GM10847 (cell line): ENCODE data around the gene IQCH.

Experiments used
- POLR2A ChIP-seq: IDR thresholded peaks from 2 replicates; pipeline ENCODE4 v1.6.1; 2011; ENCODE audit not compliant: insufficient read length; ENCODE audit errors: extremely low read depth

IQCH gene

GRCh38 chr15:67321352-67321751 lies 66.8 kb downstream of the IQCH start:
- no peak for TF ChIP-seq POLR2A

DNA sequence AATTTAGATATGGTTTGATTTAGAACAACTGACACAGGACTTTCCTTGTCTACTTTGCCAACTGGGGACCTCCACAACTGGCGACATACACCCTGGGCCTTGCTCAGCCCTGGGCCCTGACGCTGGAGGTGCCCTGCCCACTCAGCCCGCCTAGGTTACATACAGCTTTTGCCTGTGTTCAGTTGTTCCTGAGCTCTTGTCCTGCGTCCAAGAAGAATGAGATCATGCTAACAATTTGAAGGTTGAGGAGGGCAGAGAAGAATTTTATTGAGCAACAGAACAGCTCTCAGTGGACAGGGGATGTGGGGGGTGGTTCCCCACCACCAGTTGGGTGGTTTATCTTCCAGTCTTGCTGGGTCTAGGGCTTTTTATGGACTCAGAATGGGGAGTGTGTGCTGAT lies 67.9 kb downstream of the IQCH start:
- no peak for TF ChIP-seq POLR2A

GRCh38 chr15:67327312-67327711 lies 72.7 kb downstream of the IQCH start:
- TF ChIP-seq POLR2A = no peak

DNA sequence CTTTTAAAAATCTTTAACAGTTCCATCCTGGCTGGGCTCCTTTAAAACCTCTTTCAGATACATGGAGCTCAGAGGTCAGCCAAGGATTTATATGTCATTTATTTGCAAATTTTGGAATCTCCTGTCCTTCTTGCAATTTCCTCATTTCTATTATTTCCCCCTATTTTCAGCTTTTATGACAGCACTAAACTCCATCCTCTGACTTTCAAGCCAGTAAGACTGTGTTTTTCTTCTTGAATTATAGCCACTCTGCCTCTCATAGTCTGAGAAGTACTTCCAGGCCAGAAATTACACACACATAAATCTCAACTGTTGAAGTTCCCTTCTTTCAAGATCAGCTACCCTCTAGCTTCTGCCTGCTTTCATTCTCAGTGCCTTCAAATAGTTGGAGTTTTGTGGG lies 73.2 kb downstream of the IQCH start:
- no peak for TF ChIP-seq POLR2A

DNA sequence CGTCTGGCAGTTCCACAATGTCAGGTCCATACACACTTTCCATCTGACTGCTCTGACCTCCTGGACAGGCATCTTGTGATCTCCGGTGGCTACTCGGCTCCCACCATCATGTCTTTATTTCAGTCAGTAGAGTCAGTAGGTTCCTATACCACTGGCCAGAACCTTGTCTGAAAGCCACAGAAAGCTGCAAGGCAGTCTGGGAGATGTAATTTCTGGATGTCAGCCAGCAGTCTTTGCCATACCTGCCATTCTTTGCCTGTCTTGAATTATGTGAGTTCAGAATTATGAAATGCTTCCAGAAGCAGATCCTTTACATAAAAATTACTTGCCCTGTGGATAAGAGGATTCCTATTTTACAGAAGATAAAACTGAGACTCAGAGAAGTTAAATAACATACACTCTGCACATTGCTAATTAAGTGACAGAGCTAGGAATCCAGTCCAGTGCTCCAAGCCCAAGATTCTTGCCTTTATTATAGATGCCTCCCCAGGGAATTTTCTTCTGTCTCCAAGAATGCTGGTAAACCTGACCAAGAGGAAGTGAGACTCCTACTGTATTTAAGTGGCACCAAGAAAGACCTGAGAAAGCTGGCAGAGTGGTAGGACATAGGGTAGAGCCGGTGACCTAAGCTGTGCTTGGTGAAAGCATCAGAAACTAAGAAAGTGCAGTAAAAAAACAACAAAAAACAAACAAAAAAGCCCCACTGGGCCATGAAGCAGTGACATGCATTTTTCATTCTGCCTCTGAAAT lies 75.6 kb downstream of the IQCH start:
- no peak for TF ChIP-seq POLR2A

DNA sequence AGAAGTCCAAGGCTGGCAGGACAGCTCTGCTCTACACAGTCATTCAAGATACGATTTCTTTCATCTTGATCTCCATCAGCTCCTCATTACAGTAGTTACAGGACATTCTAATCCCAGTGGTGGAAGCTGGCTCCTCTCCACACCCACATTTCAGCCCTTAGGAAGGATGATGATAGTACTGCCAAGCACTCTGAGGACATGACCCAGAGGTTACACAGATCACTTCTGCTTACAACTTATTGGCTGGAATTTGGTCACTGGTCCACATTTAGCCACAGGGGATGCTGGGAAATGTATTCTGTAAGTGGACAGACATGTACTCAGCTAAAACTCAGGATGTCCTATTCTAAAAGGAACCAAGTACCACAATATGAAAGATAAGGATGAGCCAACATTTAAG lies 77.1 kb downstream of the IQCH start:
- no peak for TF ChIP-seq POLR2A

DNA sequence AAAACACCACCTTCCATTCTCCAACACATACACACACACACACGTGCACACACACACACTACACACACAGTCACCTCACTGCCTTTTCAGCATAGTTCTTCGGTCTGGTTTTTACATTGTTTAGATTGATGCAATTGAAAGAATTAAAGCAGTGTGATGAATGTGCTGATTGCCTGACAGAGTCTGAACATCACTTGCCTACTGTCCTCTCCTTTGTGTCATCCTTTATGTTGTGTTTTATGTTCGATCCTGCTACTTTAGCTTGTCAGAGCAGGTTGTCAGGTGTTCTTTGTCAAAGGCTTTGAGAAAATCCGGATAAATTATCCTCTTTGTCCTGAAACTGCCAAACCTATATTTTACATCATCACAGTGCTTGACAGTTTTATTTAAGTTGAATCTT lies 80.4 kb downstream of the IQCH start:
- no peak for TF ChIP-seq POLR2A

DNA sequence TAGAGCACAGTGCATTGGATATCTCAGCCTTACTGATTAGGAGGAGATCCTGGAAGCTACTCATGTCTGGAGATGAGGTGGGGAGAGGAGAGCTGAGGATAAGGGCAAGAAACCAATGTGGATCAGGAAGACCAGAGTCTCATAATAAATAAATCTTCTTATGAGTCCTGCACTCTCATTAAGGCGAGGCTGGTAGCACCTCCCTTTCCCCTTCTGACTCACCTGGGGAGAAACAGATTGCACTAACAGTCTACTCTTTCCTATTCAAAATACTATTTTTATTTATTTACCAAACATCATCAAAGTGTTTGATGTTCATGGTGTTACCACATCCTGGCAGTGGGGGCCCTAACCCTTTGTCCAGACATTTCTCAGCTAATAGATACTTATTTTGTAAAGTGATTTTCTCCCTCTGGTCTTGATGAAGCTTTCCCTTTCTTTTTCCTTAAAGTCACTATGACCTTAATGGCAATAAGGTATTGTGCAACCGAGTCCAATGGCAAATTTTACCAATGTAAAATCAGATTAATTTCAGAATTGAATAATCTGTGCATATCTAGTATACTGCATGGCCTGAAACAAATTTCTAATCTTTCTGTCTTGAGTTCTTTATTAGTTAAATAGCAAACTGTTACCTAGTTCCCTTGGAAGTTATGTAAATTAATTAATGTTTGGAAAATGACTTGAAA lies 81.1 kb downstream of the IQCH start:
- no peak for TF ChIP-seq POLR2A

- TF ChIP-seq POLR2A = no peak
These were observed 86.0 kb downstream of the IQCH start for GRCh38 chr15:67340630-67341029.

DNA sequence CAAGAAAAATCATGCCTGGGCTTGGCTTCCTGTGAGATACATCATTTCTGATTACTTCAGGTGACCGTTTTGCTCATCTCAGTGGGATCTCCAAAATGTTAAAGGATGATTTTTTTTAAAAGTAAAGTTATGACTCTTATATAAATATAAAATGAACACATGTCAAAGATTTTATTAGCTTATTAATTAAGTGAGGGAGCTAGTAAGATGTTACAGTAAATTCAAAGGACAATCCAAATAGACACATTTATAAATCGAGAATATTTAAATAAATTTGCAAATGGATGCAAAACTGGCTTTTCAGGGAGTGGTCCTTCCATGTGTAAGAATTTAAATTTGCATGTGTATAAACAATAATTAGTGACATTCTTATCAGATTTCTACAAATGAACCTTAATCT lies 87.0 kb downstream of the IQCH start:
- TF ChIP-seq POLR2A = no peak

DNA sequence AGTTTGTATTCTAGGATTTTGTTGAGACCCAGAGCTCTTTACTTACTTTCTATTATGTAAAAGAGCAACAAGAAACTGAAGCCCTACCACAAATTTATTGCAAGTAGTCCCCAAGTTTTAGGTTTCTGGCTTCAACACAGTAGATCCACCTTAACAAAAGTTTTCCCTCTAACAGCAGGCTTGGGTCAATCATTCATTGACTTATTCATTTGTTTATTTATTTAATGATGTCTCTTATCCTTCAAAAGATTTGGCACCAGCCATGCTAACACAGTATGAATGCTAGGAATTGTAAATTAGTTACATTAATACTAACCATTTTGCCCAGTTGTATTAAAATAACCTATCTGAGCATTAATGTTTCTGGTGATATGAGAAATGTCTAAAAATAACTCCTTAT lies 88.6 kb downstream of the IQCH start:
- no peak for TF ChIP-seq POLR2A

- no peak for TF ChIP-seq POLR2A
These were observed 95.0 kb downstream of the IQCH start for GRCh38 chr15:67349634-67350033.

- TF ChIP-seq POLR2A = no peak
These were observed 95.5 kb downstream of the IQCH start for GRCh38 chr15:67350042-67350441.

DNA sequence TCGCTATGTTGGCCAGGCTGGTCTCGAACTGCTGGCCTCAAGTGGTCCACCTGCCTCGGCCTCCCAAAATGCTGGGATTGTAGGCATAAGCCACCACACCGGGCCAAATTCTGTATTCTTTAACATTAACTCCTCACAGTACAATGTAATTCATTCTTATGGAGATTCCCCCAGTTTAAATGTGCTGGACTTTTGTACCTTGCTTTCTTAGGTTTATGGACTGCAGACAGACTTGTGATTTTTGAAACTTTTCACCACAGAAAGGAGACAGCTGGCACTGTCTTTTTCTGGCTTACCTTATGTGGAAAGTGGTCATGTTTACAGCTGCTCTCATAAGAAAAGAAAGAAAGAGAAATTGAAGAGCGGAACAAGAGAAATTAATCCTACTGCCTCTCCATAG lies 103.8 kb downstream of the IQCH start:
- no peak for TF ChIP-seq POLR2A

DNA sequence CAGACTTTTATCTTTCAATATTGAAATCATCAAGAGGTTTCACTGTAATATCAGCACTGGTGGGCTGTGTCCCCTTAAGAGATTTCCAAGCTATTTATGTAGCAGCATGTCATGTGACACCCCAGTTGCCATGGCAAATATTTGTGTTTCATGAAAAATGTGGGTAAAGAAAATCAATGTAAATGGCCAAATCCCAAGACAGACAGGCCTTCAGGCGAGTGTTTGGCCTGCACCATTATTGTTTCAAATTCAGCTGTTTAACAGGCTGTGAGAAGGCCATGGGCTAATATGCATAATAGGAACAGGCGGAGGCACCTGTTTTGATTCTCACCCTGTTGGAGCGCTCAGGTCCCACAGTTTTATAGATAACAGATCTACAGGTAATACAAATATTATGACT lies 104.2 kb downstream of the IQCH start:
- TF ChIP-seq POLR2A = no peak

DNA sequence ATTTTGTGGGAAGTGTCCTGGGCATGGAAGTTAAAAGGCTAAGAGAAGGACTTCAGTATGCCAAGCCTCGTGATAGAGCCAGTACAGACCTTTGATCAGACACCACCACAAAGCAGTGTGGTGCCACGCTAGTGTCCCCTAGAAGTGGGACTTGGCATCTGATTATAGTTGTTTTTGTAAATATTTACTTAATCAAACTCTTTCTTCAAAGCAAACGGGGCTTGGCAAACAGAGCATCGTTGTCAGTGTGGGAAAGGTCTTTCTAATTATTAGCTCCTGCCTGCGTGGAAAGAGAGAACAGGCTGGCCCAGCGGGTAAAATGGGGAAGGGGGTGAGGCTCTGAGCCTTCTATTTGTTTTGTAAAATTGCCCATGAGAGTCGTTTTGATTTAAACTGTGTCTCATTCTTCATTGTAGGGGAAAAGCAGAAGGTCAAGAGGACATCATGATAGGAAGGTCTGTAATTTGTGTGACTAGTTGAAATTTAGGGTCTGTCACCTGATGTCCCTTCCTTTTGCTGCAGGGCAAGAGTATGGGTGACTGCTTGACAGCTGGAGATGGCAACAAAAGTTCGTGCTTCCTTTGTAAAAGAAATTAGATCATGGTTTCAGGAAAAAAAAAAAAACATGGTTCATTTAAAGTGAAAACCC lies 105.0 kb downstream of the IQCH start:
- TF ChIP-seq POLR2A = no peak
